Measurements from ENCODE around the gene RASA4.
"Not testable (repeated sequence)": the region's sequence is repeated elsewhere in the genome, so short reads cannot be mapped to it uniquely, and the experiment has no call there.

Gene RASA4

GRCh38 chr7:102542771-102543170, 73.8 kb downstream of the RASA4 start:
- WGBS, 2 experiments (ENCODE audit: insufficient coverage in 2 of 2), result no CpG with 5 or more reads among the region's 11 CpGs
- H3K27ac ChIP-seq (ENCODE audit: low read depth, low read length, severe bottlenecking); H3K9me3 ChIP-seq (ENCODE audit: control insufficient read depth, low read length); H3K36me3 ChIP-seq (ENCODE audit: control insufficient read depth, insufficient read depth, low read length); H3K4me3 ChIP-seq (ENCODE audit: extremely low read depth, insufficient read depth, low read length, poor library complexity, severe bottlenecking); H3K4me1 ChIP-seq (ENCODE audit: control insufficient read depth, insufficient read depth, low read length, poor library complexity, severe bottlenecking): not testable (repeated sequence)

GRCh38 chr7:102542083-102542482, 74.5 kb downstream of the RASA4 start:
- H3K4me1 ChIP-seq (ENCODE audit: control insufficient read depth, insufficient read depth, low read length, poor library complexity, severe bottlenecking); H3K27ac ChIP-seq (ENCODE audit: low read depth, low read length, severe bottlenecking); H3K36me3 ChIP-seq (ENCODE audit: control insufficient read depth, insufficient read depth, low read length); H3K9me3 ChIP-seq (ENCODE audit: control insufficient read depth, low read length); H3K4me3 ChIP-seq (ENCODE audit: extremely low read depth, insufficient read depth, low read length, poor library complexity, severe bottlenecking): not testable (repeated sequence)
- no CpG with 5 or more reads among the region's 8 CpGs for WGBS, 2 experiments (ENCODE audit: insufficient coverage in 2 of 2)

GRCh38 chr7:102540604-102541003, 76.0 kb downstream of the RASA4 start:
- H3K4me3 ChIP-seq (ENCODE audit: extremely low read depth, insufficient read depth, low read length, poor library complexity, severe bottlenecking); H3K4me1 ChIP-seq (ENCODE audit: control insufficient read depth, insufficient read depth, low read length, poor library complexity, severe bottlenecking); H3K27ac ChIP-seq (ENCODE audit: low read depth, low read length, severe bottlenecking); H3K36me3 ChIP-seq (ENCODE audit: control insufficient read depth, insufficient read depth, low read length); H3K9me3 ChIP-seq (ENCODE audit: control insufficient read depth, low read length): not testable (repeated sequence)
- WGBS, 2 experiments (ENCODE audit: insufficient coverage in 2 of 2), result 80% methylated on average over 1 of the region's 6 CpGs; no CpG with 5 or more reads in 1 of the 2 experiments

GRCh38 chr7:102535062-102535615, 81.4 kb downstream of the RASA4 start:
- H3K9me3 ChIP-seq (ENCODE audit: control insufficient read depth, low read length); H3K4me1 ChIP-seq (ENCODE audit: control insufficient read depth, insufficient read depth, low read length, poor library complexity, severe bottlenecking); H3K36me3 ChIP-seq (ENCODE audit: control insufficient read depth, insufficient read depth, low read length); H3K27ac ChIP-seq (ENCODE audit: low read depth, low read length, severe bottlenecking); H3K4me3 ChIP-seq (ENCODE audit: extremely low read depth, insufficient read depth, low read length, poor library complexity, severe bottlenecking): not testable (repeated sequence)
- WGBS, 2 experiments (ENCODE audit: insufficient coverage in 2 of 2), result no CpG with 5 or more reads among the region's 8 CpGs

- H3K4me1 ChIP-seq (ENCODE audit: control insufficient read depth, insufficient read depth, low read length, poor library complexity, severe bottlenecking); H3K36me3 ChIP-seq (ENCODE audit: control insufficient read depth, insufficient read depth, low read length); H3K4me3 ChIP-seq (ENCODE audit: extremely low read depth, insufficient read depth, low read length, poor library complexity, severe bottlenecking); H3K27ac ChIP-seq (ENCODE audit: low read depth, low read length, severe bottlenecking); H3K9me3 ChIP-seq (ENCODE audit: control insufficient read depth, low read length): not testable (repeated sequence)
- WGBS, 2 experiments (ENCODE audit: insufficient coverage in 2 of 2), result 100% methylated on average over 1 of the region's 2 CpGs
Measured at GRCh38 chr7:102532127-102532526, 84.4 kb downstream of the RASA4 start.

- not testable (repeated sequence) for H3K36me3 ChIP-seq (ENCODE audit: control insufficient read depth, insufficient read depth, low read length); H3K9me3 ChIP-seq (ENCODE audit: control insufficient read depth, low read length); H3K4me1 ChIP-seq (ENCODE audit: control insufficient read depth, insufficient read depth, low read length, poor library complexity, severe bottlenecking); H3K4me3 ChIP-seq (ENCODE audit: extremely low read depth, insufficient read depth, low read length, poor library complexity, severe bottlenecking); H3K27ac ChIP-seq (ENCODE audit: low read depth, low read length, severe bottlenecking)
- no CpG with 5 or more reads among the region's 7 CpGs for WGBS, 2 experiments (ENCODE audit: insufficient coverage in 2 of 2)
Measured at GRCh38 chr7:102531583-102531982, 85.0 kb downstream of the RASA4 start.

- not testable (repeated sequence) for H3K4me3 ChIP-seq (ENCODE audit: extremely low read depth, insufficient read depth, low read length, poor library complexity, severe bottlenecking); H3K9me3 ChIP-seq (ENCODE audit: control insufficient read depth, low read length); H3K4me1 ChIP-seq (ENCODE audit: control insufficient read depth, insufficient read depth, low read length, poor library complexity, severe bottlenecking); H3K27ac ChIP-seq (ENCODE audit: low read depth, low read length, severe bottlenecking); H3K36me3 ChIP-seq (ENCODE audit: control insufficient read depth, insufficient read depth, low read length)
- no CpG with 5 or more reads among the region's 13 CpGs for WGBS, 2 experiments (ENCODE audit: insufficient coverage in 2 of 2)
Measured at GRCh38 chr7:102527822-102528793, 88.4 kb downstream of the RASA4 start.

- not testable (repeated sequence) for H3K4me1 ChIP-seq (ENCODE audit: control insufficient read depth, insufficient read depth, low read length, poor library complexity, severe bottlenecking); H3K9me3 ChIP-seq (ENCODE audit: control insufficient read depth, low read length); H3K36me3 ChIP-seq (ENCODE audit: control insufficient read depth, insufficient read depth, low read length); H3K27ac ChIP-seq (ENCODE audit: low read depth, low read length, severe bottlenecking); H3K4me3 ChIP-seq (ENCODE audit: extremely low read depth, insufficient read depth, low read length, poor library complexity, severe bottlenecking)
- no CpG with 5 or more reads among the region's 8 CpGs for WGBS, 2 experiments (ENCODE audit: insufficient coverage in 2 of 2)
Measured at GRCh38 chr7:102527182-102527581, 89.4 kb downstream of the RASA4 start.

- H3K4me1 ChIP-seq (ENCODE audit: control insufficient read depth, insufficient read depth, low read length, poor library complexity, severe bottlenecking); H3K4me3 ChIP-seq (ENCODE audit: extremely low read depth, insufficient read depth, low read length, poor library complexity, severe bottlenecking); H3K27ac ChIP-seq (ENCODE audit: low read depth, low read length, severe bottlenecking); H3K36me3 ChIP-seq (ENCODE audit: control insufficient read depth, insufficient read depth, low read length); H3K9me3 ChIP-seq (ENCODE audit: control insufficient read depth, low read length): not testable (repeated sequence)
- no CpG with 5 or more reads among the region's 2 CpGs for WGBS, 2 experiments (ENCODE audit: insufficient coverage in 2 of 2)
Measured at GRCh38 chr7:102524803-102525202, 91.8 kb downstream of the RASA4 start.

Data from mesodermal cell (in vitro differentiated cells).